Activated T-helper 1 cell treated with anti-CD3 and anti-CD28 coated beads, Interleukin-2, amount 50 U/mL, for 16 hours (primary cell): ENCODE results near the gene CIB2.
A peak's percentile ranks its signal among the peaks of the same experiment; 100 is the strongest.
"Not testable (repeated sequence)": the region's sequence is repeated elsewhere in the genome, so short reads cannot be mapped to it uniquely, and the experiment has no call there.

Source experiments
- DNase-seq, 2 donors: peaks; one replicate each; pipeline ENCODE4 v3.0.0-alpha.2; 2020; ENCODE audit warnings: low read depth in 1 of 2, low spot score in 1 of 2

CIB2 gene

GRCh38 chr15:78131295-78132061 is at the start of gene CIB2:
Gene CIB2, minus strand, starts transcription at chr15:78131445. Its CDS starts 230 bp downstream, at chr15:78131215.
- peak; percentile 40 to 70 for DNase-seq

GRCh38 chr15:78179906-78180305 is 48.7 kb upstream of the CIB2 start:
- no peak for DNase-seq

GRCh38 chr15:78179286-78179840 is 48.1 kb upstream of the CIB2 start:
- no peak for DNase-seq

- no peak for DNase-seq
These were observed 46.8 kb upstream of the CIB2 start for GRCh38 chr15:78178064-78178463.

DNA sequence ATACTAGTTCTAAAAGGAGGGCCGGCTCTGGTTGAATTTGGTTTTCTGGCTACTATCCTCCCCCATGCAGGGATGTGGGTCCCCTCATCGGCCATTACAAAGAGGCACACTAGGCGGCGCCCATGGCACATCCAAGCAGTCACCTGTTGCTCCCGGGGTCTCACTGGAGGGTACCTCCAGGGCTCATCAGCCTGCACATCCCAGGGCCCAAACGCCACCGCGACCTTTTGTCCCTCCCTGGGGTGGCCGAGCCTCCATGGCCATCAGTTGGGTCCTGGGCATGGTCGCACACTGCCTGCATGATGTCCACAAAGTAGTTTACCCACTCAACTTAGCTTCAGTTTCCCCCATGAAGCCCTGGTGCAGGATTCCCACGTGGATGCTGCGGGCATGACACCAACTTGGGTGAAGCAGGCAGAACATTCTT is 46.2 kb upstream of the CIB2 start:
- no peak for DNase-seq

DNA sequence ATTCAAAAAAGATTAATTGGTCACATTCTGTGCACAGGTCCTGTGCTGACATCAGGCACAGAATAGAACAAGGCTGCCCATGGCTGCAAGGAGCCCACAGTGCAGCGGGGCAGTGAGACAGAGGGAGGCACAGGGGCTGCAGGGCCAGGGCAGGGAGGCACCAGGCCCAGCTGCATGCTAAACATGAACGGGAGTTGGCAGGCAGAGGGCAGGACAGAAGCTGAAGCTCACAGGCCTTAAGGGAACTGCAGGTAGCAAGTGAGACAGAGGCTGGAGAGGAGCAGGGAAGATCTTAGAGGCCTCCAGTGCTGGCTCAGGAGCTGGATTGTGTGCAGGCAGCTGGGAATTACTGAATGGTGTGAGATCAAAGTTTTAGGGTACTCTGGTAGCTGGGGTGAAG is 44.1 kb upstream of the CIB2 start:
- DNase-seq = no peak

DNA sequence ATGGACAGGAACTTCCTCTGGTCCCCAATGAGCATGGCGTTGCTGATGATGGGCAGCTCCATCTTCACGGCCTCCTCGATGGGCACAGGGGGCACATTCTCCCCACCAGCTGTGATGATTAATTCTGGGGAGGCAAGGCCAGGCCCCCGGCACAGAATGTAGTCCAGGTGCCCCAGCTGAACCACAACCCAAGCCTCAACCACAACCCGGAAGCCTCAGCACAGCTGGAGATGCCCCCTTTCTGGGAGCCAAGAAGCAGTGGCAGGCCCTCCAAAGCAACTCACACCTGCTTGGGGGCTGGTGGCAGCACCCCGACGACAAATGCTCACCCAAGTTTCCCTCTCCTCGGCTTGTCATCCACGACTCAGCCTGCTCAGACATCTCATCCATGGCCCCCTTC is 43.2 kb upstream of the CIB2 start:
- DNase-seq = no peak

DNA sequence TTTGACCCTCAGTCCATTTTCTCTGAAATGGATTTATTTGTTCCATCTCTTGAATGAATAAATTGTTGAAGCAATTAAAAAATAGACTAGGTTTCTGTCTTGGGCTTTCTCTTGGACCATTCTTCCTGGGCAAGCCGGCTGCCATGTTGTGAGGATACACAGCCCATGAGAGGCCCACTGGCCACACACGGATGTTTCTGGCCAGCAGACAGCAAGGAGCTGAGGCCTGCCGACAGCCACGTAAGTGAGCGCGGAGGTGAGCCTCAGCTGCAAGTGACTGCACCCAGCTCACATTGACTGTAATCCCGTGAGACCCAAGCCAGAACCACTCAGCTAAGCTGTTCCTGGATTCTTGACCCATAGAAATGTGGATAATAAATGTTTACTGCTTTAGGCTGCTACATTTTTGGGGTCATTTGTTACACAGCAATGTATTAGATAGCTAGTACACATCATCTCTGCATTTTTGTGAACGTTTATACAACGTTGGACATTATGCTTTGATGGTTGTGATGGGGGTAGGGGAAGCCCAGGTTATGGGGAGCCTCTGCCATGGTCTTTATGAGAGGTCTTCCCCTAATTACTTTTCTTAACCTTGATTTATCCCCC is 40.7 kb upstream of the CIB2 start:
- no peak for DNase-seq

GRCh38 chr15:78170848-78171773 is 39.9 kb upstream of the CIB2 start:
- no peak for DNase-seq

GRCh38 chr15:78168608-78169007 is 37.4 kb upstream of the CIB2 start:
- DNase-seq = no peak

GRCh38 chr15:78167227-78167888 is 36.1 kb upstream of the CIB2 start:
- no peak for DNase-seq

DNA sequence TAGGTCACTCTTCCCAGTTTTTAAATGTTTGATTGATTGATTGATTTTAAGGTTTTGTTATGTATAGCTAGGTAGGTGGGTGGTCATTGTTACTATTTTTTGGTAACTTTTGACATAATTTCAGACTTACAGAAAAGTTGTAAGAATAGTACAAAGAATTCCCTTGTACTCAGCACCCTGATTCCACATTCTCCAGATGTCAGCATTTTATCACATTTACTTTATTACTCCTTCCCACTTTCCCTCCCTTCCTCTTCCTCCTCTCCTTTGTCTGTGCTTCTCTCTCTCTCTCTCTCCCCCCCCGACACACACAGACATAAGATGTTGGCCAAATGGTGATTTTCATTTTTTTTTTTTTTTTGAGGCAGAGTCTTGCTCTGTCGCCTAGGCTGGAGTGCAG is 32.8 kb upstream of the CIB2 start:
- no peak for DNase-seq

DNA sequence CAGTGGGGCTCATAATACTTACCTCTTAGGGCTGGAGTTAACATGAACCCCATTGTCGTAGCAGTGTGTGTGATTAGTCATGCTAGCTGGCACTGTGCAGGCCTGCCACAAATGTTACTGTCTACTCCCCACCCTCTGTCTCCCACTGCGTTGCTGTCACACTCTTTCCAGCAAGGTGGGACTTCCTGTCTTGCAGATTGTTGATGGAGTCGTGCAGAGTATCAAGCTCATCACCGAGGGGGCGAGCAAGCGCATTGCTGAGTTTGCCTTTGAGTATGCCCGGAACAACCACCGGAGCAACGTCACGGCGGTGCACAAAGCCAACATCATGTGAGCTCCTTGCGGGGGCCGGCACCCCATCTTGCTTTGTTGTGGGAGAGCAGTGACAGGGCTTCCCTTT is 30.8 kb upstream of the CIB2 start:
- no peak for DNase-seq

DNA sequence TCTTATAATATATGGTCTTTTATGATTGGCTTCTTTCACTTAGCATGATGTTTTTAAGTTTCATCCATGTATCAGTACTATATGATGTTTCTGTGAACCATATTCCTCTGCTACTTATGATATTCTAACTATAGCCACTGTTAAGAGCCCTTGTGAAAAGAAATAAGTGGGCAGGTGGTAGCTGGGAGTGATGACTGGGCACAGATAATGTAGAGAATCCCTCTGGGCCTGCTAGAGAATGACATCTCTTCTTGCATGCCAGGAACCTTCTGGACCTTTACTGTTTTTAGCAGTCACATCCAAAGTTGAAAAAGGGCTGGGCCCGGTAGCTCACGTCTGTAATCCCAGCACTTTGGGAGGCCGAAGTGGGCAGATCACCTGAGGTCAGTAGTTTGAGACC is 28.1 kb upstream of the CIB2 start:
- DNase-seq = no peak

- no peak for DNase-seq
These were observed 26.0 kb upstream of the CIB2 start for GRCh38 chr15:78157203-78157602.

DNA sequence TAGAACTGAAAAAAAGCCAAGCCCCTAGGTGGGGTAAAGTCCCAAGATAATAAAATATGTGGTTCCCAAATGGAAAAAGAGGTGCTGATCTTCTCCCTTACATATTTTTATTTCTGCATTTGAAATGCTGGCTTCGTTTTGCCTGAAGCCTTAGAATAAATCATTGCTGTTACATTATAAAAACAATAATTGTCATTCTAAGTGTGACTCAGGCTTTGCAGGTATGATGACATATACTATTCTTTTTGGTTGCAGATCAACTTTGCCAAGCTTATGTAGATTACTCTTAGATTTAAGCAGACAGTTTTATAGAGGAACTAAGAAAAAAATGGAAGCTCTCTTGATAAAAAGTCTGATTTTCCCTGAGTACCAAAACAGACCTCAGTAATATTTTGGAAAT is 25.4 kb upstream of the CIB2 start:
- DNase-seq = no peak

DNA sequence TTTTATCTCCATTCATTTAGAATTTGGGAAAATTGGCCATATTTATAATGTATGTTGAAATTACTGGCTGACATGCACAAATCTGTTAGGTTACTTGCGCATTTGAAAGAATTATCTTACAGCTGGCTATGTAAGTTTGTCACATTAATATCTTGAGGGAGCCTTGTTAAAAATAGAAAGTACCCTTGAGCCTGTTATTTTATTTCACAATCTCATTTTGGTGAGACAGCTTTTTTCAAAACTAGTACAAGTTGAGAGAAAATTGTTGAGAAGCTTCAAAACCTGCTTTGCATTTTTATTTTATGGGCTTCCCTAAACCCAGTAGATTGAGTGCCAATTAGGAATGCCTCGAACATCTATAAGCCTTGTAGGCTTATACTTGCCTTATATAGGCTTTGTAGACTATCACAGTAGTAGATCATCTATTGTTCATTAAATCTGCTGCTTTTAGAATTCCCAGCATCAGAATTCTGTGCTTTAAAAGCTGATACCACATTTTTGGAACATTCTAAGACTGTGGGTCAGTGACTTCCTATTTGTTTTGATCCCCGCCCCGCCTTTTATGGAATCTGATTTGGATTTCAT is 24.2 kb upstream of the CIB2 start:
- DNase-seq = no peak

DNA sequence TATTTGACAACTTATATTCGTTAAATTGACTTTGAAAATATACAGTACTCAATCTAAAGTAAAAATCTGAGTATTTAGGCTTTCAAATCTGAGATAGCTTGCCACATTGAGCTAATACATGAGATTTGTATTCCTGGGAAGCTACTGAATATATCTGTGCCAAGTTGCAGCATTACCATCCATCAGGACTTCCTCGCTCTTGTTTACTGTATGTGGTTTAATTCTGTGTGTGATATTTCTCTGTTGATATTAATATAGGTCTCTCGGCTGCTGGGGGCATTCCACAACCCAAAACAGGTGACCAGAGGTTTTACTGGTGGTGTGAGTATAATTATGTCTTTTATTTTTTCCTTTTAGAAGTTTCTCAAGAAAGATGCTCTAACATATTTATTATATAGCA is 23.7 kb upstream of the CIB2 start:
- DNase-seq = no peak

DNA sequence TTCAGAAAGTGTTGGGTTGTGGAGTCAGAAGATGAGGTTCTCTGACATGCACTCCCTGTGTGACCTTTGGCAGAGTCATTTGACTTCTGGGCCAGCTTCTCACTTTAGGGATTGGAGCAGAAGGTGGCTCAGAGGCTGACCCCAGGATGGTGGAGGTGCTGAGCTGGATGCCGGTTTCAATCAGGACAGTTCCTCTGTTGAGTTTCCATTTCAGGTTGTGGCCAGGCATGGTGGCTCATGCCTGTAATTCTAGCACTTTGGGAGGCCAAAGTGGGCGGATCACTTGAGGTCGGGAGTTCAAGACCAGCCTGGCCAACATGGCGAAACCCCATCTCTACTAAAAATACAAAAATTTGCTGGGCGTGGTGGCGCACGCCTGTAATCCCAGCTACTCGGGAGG is 19.8 kb upstream of the CIB2 start:
- DNase-seq = not testable (repeated sequence)
